ENCODE data around the gene ATP5PO. TPM values are rescaled to one million over a fixed set of nuclear protein-coding genes. Genes with fewer than 3 reads are reported as not detected.

Gene ATP5PO
- total RNA-seq, 1 experiment from 2014 or later, result 232 TPM

- Mint-ChIP-seq H3K27ac (ENCODE audit: unreplicated experiment) (no peak overlapping the region), H3K4me3 (ENCODE audit: unreplicated experiment) (no peak overlapping the region), H3K36me3 (ENCODE audit: insufficient read depth, unreplicated experiment) (no peaks in the 10 kb centered on the region), H3K4me1 (ENCODE audit: low read depth, unreplicated experiment) (no peaks in the 10 kb centered on the region), H3K9me3 (ENCODE audit: unreplicated experiment) (no peaks in the 10 kb centered on the region), H3K27me3 (ENCODE audit: insufficient read depth, unreplicated experiment) (no peaks in the 10 kb centered on the region)
- no TSS peak for BruUV-seq (replicated peaks)
- H3K4me3 ChIP-seq (ENCODE audit: low read depth, low read length), result no peak overlapping the region
- no peak for DNase-seq
- TF ChIP-seq CTCF (IDR thresholded peaks at IDR 0.05; ENCODE audit: insufficient read depth in 1 of 2, low read depth in 1 of 2, low read length in 1 of 2, severe bottlenecking in 1 of 2, unreplicated experiment in 1 of 2), result no peak
- ChIA-PET CTCF (no interaction called here), POLR2A (no interaction called here)
- intact Hi-C loops (cut with micrococcal nuclease; ENCODE audit: unreplicated experiment), result no loop called here
- no peaks in the 10 kb centered on the region for H3K9me3 ChIP-seq
- no peaks in the 10 kb centered on the region for H3K27me3 ChIP-seq (replicated peaks; ENCODE audit: control insufficient read depth, insufficient read depth, low read length)
- H3K4me1 ChIP-seq, result 0 out of 2 replicates have a peak, but pooled peaks cover 9% of the 10 kb centered on the region
- no peaks in the 10 kb centered on the region for H3K36me3 ChIP-seq (ENCODE audit: control insufficient read depth, insufficient read depth, low read length)
Observed at GRCh38 chr21:33858667-33859372, 56.8 kb downstream of the ATP5PO start.

GRCh38 chr21:33857846-33858666 lies 57.5 kb downstream of the ATP5PO start:
- no peaks in the 10 kb centered on the region for H3K27me3 ChIP-seq (replicated peaks; ENCODE audit: control insufficient read depth, insufficient read depth, low read length)
- Mint-ChIP-seq H3K36me3 (ENCODE audit: insufficient read depth, unreplicated experiment) (no peaks in the 10 kb centered on the region), H3K27ac (ENCODE audit: unreplicated experiment) (no peak overlapping the region), H3K27me3 (ENCODE audit: insufficient read depth, unreplicated experiment) (no peaks in the 10 kb centered on the region), H3K4me3 (ENCODE audit: unreplicated experiment) (no peak overlapping the region), H3K9me3 (ENCODE audit: unreplicated experiment) (no peaks in the 10 kb centered on the region), H3K4me1 (ENCODE audit: low read depth, unreplicated experiment) (no peaks in the 10 kb centered on the region)
- ChIA-PET CTCF (no interaction called here), POLR2A (no interaction called here)
- BruUV-seq (replicated peaks), result no TSS peak
- H3K4me3 ChIP-seq (ENCODE audit: low read depth, low read length), result no peak overlapping the region
- TF ChIP-seq CTCF (IDR thresholded peaks at IDR 0.05; ENCODE audit: insufficient read depth in 1 of 2, low read depth in 1 of 2, low read length in 1 of 2, severe bottlenecking in 1 of 2, unreplicated experiment in 1 of 2), result no peak
- intact Hi-C loops (cut with micrococcal nuclease; ENCODE audit: unreplicated experiment), result no loop called here
- no peaks in the 10 kb centered on the region for H3K9me3 ChIP-seq
- no peak for DNase-seq
- 0 out of 2 replicates have a peak, but pooled peaks cover 9% of the 10 kb centered on the region for H3K4me1 ChIP-seq
- H3K36me3 ChIP-seq (ENCODE audit: control insufficient read depth, insufficient read depth, low read length), result no peaks in the 10 kb centered on the region

- H3K9me3 Mint-ChIP-seq (ENCODE audit: unreplicated experiment), result no peaks in the 10 kb centered on the region
Observed at GRCh38 chr21:33856893-33857527, 58.6 kb downstream of the ATP5PO start.

More at GRCh38 chr21:33856893-33857527, 58.6 kb downstream of the ATP5PO start:
- BruUV-seq (replicated peaks), result no TSS peak
- H3K36me3 ChIP-seq (ENCODE audit: control insufficient read depth, insufficient read depth, low read length), result no peaks in the 10 kb centered on the region
- DNase-seq, result no peak
- Mint-ChIP-seq H3K4me3 (ENCODE audit: unreplicated experiment) (no peak overlapping the region), H3K4me1 (ENCODE audit: low read depth, unreplicated experiment) (no peaks in the 10 kb centered on the region), H3K27ac (ENCODE audit: unreplicated experiment) (no peak overlapping the region), H3K36me3 (ENCODE audit: insufficient read depth, unreplicated experiment) (no peaks in the 10 kb centered on the region), H3K27me3 (ENCODE audit: insufficient read depth, unreplicated experiment) (no peaks in the 10 kb centered on the region)
- no peak overlapping the region for H3K4me3 ChIP-seq (ENCODE audit: low read depth, low read length)
- ChIA-PET CTCF (no interaction called here), POLR2A (no interaction called here)
- no peaks in the 10 kb centered on the region for H3K9me3 ChIP-seq
- intact Hi-C loops (cut with micrococcal nuclease; ENCODE audit: unreplicated experiment), result no loop called here
- H3K27me3 ChIP-seq (replicated peaks; ENCODE audit: control insufficient read depth, insufficient read depth, low read length), result no peaks in the 10 kb centered on the region
- TF ChIP-seq CTCF (IDR thresholded peaks at IDR 0.05; ENCODE audit: insufficient read depth in 1 of 2, low read depth in 1 of 2, low read length in 1 of 2, severe bottlenecking in 1 of 2, unreplicated experiment in 1 of 2), result no peak
- 0 out of 2 replicates have a peak, but pooled peaks cover 9% of the 10 kb centered on the region for H3K4me1 ChIP-seq

Measured in Caco-2 (cell line).